ENCODE results near the gene LATS2.

The LATS2 gene

DNA sequence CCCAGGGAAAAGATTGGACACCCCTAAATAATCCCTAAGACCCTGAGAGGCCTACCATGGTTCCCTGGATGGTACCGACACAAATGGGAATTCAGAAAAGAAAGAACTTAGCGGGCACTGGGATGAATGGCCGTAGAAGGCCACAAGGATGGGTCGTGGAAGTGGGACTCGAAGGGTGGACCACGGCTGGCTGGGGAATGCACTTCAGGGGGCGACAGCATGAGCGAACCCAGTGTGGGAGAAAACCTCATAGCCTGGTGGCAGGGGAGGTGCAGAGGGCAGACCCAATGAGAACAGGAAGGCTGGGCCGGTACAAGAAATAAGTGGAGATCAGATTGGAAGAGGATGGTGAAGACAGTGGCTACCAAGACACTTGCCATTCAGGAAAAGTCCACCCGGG, 28.7 kb downstream of the LATS2 start:
- no peak overlapping the region for H3K4ac ChIP-seq (ENCODE audit: low read length)
- no peak for DNase-seq (ENCODE audit: low spot score)
- H2BK5ac ChIP-seq (ENCODE audit: low read length) = no peak overlapping the region
- no peaks in the 10 kb centered on the region for H3K27me3 ChIP-seq (ENCODE audit: control insufficient read depth in 3 of 3, insufficient read depth in 3 of 3, low read depth in 1 of 3, low read length in 3 of 3)
- no peak overlapping the region for H3K9ac ChIP-seq (ENCODE audit: low read depth, low read length, poor library complexity)
- no peak overlapping the region for H2AK5ac ChIP-seq (ENCODE audit: low read depth, low read length)
- H3K9me3 ChIP-seq (replicated peaks in 1 of 2; ENCODE audit: control insufficient read depth in 2 of 2, insufficient read depth in 1 of 2, low read depth in 1 of 2, low read length in 2 of 2) = no peaks in the 10 kb centered on the region
- H3K79me1 ChIP-seq (ENCODE audit: low read depth, low read length) = peaks cover 6% of the 10 kb centered on the region
- H3K18ac ChIP-seq (ENCODE audit: low read length) = no peak overlapping the region
- no peak overlapping the region for H3K23ac ChIP-seq (ENCODE audit: low read depth, low read length, poor library complexity)
- H3K4me3 ChIP-seq (ENCODE audit: low read length in 2 of 2) = no peak overlapping the region
- no peak overlapping the region for H3K4me2 ChIP-seq (ENCODE audit: insufficient read depth, low read length, poor library complexity, severe bottlenecking)
- H2BK120ac ChIP-seq (ENCODE audit: low read depth, low read length) = no peak overlapping the region
- H3K4me1 ChIP-seq (ENCODE audit: control insufficient read depth in 2 of 2, insufficient read depth in 1 of 2, low read depth in 1 of 2, low read length in 2 of 2) = peaks cover 0 to 4% of the 10 kb centered on the region in 2 donors
- H4K91ac ChIP-seq (ENCODE audit: low read depth, low read length, poor library complexity) = no peak overlapping the region
- H3K27ac ChIP-seq (replicated peaks; ENCODE audit: low read length) = no peak overlapping the region
- H2BK15ac ChIP-seq (ENCODE audit: low read length) = no peak overlapping the region
- peaks cover 0 to 11% of the 10 kb centered on the region in 2 donors for H3K36me3 ChIP-seq (replicated peaks in 1 of 2; ENCODE audit: control insufficient read depth in 2 of 2, insufficient read depth in 2 of 2, low read length in 2 of 2)
- WGBS, 2 donors (ENCODE audit: extremely low coverage in 2 of 2, insufficient read length in 2 of 2, insufficient replicate concordance in 1 of 2) = no CpG with 5 or more reads among the region's 10 CpGs
- H2BK12ac ChIP-seq (ENCODE audit: low read length) = no peak overlapping the region
- no peak overlapping the region for H2AFZ ChIP-seq (ENCODE audit: low read length)
- H3K14ac ChIP-seq (ENCODE audit: low read length) = no peak overlapping the region
- no peak overlapping the region for H4K8ac ChIP-seq (ENCODE audit: low read depth, low read length)

DNA sequence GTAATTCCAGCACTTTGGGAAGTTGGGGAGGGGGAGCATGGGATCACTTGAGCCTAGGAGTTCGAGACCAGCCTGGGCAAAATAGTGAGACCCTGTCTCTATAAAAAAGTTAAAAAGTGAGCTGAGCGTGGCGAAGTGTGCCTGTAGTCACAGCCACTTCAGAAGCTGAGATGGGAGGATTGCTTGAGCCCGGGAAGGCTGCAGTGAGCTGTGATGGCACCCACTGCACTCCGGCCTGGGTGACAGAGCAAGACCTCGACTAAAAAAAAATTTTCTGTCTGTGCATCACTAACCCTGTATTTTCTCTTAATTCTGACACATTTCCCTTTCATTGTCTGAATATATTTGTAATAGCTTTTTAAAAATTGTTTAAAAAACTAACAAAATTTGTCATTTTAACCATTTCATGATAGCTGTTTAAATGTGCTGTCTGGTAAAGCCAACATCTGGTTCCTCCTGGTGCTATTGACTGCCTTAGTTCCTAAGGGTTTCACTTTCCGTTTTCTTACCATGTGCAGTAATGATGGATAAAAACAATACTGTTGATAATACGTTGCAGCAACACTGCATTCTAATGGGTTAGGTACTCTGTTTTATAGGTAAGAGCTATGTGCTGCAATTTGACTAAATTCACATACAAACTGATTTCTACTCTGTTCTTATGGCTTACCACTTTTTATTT, 29.7 kb downstream of the LATS2 start:
- H3K27ac ChIP-seq (replicated peaks; ENCODE audit: low read length) = no peak overlapping the region
- H2AK5ac ChIP-seq (ENCODE audit: low read depth, low read length) = no peak overlapping the region
- H4K8ac ChIP-seq (ENCODE audit: low read depth, low read length) = no peak overlapping the region
- peaks cover 6% of the 10 kb centered on the region for H3K79me1 ChIP-seq (ENCODE audit: low read depth, low read length)
- H3K23ac ChIP-seq (ENCODE audit: low read depth, low read length, poor library complexity) = no peak overlapping the region
- no CpG with 5 or more reads among the region's 8 CpGs for WGBS, 2 donors (ENCODE audit: extremely low coverage in 2 of 2, insufficient read length in 2 of 2, insufficient replicate concordance in 1 of 2)
- H3K14ac ChIP-seq (ENCODE audit: low read length) = no peak overlapping the region
- no peak overlapping the region for H3K4ac ChIP-seq (ENCODE audit: low read length)
- no peaks in the 10 kb centered on the region for H3K9me3 ChIP-seq (replicated peaks in 1 of 2; ENCODE audit: control insufficient read depth in 2 of 2, insufficient read depth in 1 of 2, low read depth in 1 of 2, low read length in 2 of 2)
- H3K4me3 ChIP-seq (ENCODE audit: low read length in 2 of 2) = no peak overlapping the region
- peaks cover 0 to 7% of the 10 kb centered on the region in 2 donors for H3K36me3 ChIP-seq (replicated peaks in 1 of 2; ENCODE audit: control insufficient read depth in 2 of 2, insufficient read depth in 2 of 2, low read length in 2 of 2)
- H3K9ac ChIP-seq (ENCODE audit: low read depth, low read length, poor library complexity) = no peak overlapping the region
- no peak overlapping the region for H3K18ac ChIP-seq (ENCODE audit: low read length)
- H3K4me1 ChIP-seq (ENCODE audit: control insufficient read depth in 2 of 2, insufficient read depth in 1 of 2, low read depth in 1 of 2, low read length in 2 of 2) = peaks cover 0 to 4% of the 10 kb centered on the region in 2 donors
- H4K91ac ChIP-seq (ENCODE audit: low read depth, low read length, poor library complexity) = no peak overlapping the region
- no peak for DNase-seq (ENCODE audit: low spot score)
- no peak overlapping the region for H2BK12ac ChIP-seq (ENCODE audit: low read length)
- H2BK5ac ChIP-seq (ENCODE audit: low read length) = no peak overlapping the region
- no peak overlapping the region for H2BK120ac ChIP-seq (ENCODE audit: low read depth, low read length)
- H2BK15ac ChIP-seq (ENCODE audit: low read length) = no peak overlapping the region
- no peaks in the 10 kb centered on the region for H3K27me3 ChIP-seq (ENCODE audit: control insufficient read depth in 3 of 3, insufficient read depth in 3 of 3, low read depth in 1 of 3, low read length in 3 of 3)
- no peak overlapping the region for H2AFZ ChIP-seq (ENCODE audit: low read length)
- no peak overlapping the region for H3K4me2 ChIP-seq (ENCODE audit: insufficient read depth, low read length, poor library complexity, severe bottlenecking)

DNA sequence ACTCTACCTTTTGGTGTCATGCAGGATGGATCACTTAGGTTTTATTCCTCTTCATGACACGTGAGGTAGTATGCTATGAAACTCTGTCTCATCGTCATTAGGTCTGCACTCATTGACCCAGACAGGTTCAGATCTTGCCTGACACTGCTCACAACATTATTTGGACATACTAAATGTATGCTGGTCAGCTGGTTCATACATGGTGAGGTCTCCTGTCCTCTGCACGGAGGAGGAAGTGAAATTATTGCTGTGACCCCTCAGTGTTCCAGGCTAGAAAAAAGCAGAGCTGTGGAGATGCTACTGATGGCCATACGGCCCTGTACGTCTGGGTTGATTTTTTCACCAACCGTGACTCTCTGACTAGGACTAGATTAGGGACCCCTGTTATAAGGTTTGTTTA, 35.8 kb downstream of the LATS2 start:
- no peak overlapping the region for H2BK120ac ChIP-seq (ENCODE audit: low read depth, low read length)
- no peak overlapping the region for H3K9ac ChIP-seq (ENCODE audit: low read depth, low read length, poor library complexity)
- H3K18ac ChIP-seq (ENCODE audit: low read length) = no peak overlapping the region
- no peaks in the 10 kb centered on the region for H3K4me1 ChIP-seq (ENCODE audit: control insufficient read depth in 2 of 2, insufficient read depth in 1 of 2, low read depth in 1 of 2, low read length in 2 of 2)
- no peaks in the 10 kb centered on the region for H3K79me1 ChIP-seq (ENCODE audit: low read depth, low read length)
- no peaks in the 10 kb centered on the region for H3K27me3 ChIP-seq (ENCODE audit: control insufficient read depth in 3 of 3, insufficient read depth in 3 of 3, low read depth in 1 of 3, low read length in 3 of 3)
- no peak overlapping the region for H3K4me3 ChIP-seq (ENCODE audit: low read length in 2 of 2)
- H3K9me3 ChIP-seq (replicated peaks in 1 of 2; ENCODE audit: control insufficient read depth in 2 of 2, insufficient read depth in 1 of 2, low read depth in 1 of 2, low read length in 2 of 2) = no peaks in the 10 kb centered on the region
- no peak overlapping the region for H3K23ac ChIP-seq (ENCODE audit: low read depth, low read length, poor library complexity)
- no peak overlapping the region for H3K4me2 ChIP-seq (ENCODE audit: insufficient read depth, low read length, poor library complexity, severe bottlenecking)
- H2AK5ac ChIP-seq (ENCODE audit: low read depth, low read length) = no peak overlapping the region
- no peak overlapping the region for H4K8ac ChIP-seq (ENCODE audit: low read depth, low read length)
- H3K4ac ChIP-seq (ENCODE audit: low read length) = no peak overlapping the region
- no peak overlapping the region for H3K27ac ChIP-seq (replicated peaks; ENCODE audit: low read length)
- DNase-seq (ENCODE audit: low spot score) = no peak
- WGBS, 2 donors (ENCODE audit: extremely low coverage in 2 of 2, insufficient read length in 2 of 2, insufficient replicate concordance in 1 of 2) = no CpG with 5 or more reads among the region's 6 CpGs
- no peak overlapping the region for H3K14ac ChIP-seq (ENCODE audit: low read length)
- no peak overlapping the region for H4K91ac ChIP-seq (ENCODE audit: low read depth, low read length, poor library complexity)
- no peak overlapping the region for H2AFZ ChIP-seq (ENCODE audit: low read length)
- no peak overlapping the region for H2BK15ac ChIP-seq (ENCODE audit: low read length)
- H2BK5ac ChIP-seq (ENCODE audit: low read length) = no peak overlapping the region
- peaks cover 3 to 17% of the 10 kb centered on the region in 2 donors for H3K36me3 ChIP-seq (replicated peaks in 1 of 2; ENCODE audit: control insufficient read depth in 2 of 2, insufficient read depth in 2 of 2, low read length in 2 of 2)
- no peak overlapping the region for H2BK12ac ChIP-seq (ENCODE audit: low read length)

DNA sequence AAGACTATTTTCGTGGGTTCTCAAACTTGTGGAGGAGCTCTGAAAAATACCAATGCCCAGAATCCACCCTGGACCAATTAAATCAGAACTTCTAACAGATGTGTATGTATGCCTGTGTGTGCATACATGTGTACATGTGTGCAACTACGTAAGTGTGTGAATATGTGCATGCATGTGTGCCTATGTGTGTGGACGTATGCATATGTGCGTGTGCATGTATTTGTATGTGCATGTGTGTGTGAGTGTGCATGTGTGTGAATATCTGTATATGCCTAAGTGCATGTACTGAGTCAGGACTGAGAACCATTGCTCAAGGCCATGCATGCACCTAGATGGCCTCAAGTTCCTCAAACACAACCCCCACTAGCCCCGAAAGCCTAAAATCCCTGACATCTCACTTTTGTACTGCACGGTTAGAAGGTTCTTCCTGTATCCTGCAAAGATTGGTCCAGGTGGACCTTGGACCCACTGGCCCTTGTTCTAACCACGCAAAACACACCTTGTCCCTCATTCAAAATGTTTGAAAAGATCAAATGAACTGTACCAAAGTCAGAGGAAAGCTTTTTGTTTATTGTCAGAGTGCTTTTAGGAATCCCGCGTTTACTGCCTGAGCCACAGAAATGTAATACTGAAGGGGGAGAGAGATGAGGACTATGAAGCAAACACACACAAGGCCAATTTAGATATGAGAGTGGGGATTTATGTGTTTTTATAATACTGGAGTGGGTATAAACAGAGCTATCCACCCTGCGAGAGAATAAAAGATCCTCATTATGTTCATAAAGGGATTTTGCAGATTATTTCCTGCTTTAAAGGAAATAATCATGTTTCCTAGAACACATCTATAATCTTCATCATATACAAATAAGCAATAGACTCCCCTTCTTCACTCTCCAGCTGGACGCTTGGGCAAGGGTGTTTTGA, 39.1 kb downstream of the LATS2 start:
- no peaks in the 10 kb centered on the region for H3K4me1 ChIP-seq (ENCODE audit: control insufficient read depth in 2 of 2, insufficient read depth in 1 of 2, low read depth in 1 of 2, low read length in 2 of 2)
- H4K8ac ChIP-seq (ENCODE audit: low read depth, low read length) = no peak overlapping the region
- no peak overlapping the region for H3K9ac ChIP-seq (ENCODE audit: low read depth, low read length, poor library complexity)
- peaks cover 2% of the 10 kb centered on the region for H3K79me1 ChIP-seq (ENCODE audit: low read depth, low read length)
- H3K14ac ChIP-seq (ENCODE audit: low read length) = no peak overlapping the region
- H3K4me3 ChIP-seq (ENCODE audit: low read length in 2 of 2) = peak overlapping the region in 1 of 2 donors; percentile 38
- H3K9me3 ChIP-seq (replicated peaks in 1 of 2; ENCODE audit: control insufficient read depth in 2 of 2, insufficient read depth in 1 of 2, low read depth in 1 of 2, low read length in 2 of 2) = no peaks in the 10 kb centered on the region
- no peak overlapping the region for H2BK120ac ChIP-seq (ENCODE audit: low read depth, low read length)
- peaks cover 4 to 17% of the 10 kb centered on the region in 2 donors for H3K36me3 ChIP-seq (replicated peaks in 1 of 2; ENCODE audit: control insufficient read depth in 2 of 2, insufficient read depth in 2 of 2, low read length in 2 of 2)
- no peak overlapping the region for H2BK15ac ChIP-seq (ENCODE audit: low read length)
- no peak overlapping the region for H3K18ac ChIP-seq (ENCODE audit: low read length)
- no peak overlapping the region for H3K23ac ChIP-seq (ENCODE audit: low read depth, low read length, poor library complexity)
- H2AFZ ChIP-seq (ENCODE audit: low read length) = no peak overlapping the region
- no peak overlapping the region for H3K27ac ChIP-seq (replicated peaks; ENCODE audit: low read length)
- no peak overlapping the region for H2BK12ac ChIP-seq (ENCODE audit: low read length)
- no peak overlapping the region for H3K4me2 ChIP-seq (ENCODE audit: insufficient read depth, low read length, poor library complexity, severe bottlenecking)
- H3K27me3 ChIP-seq (ENCODE audit: control insufficient read depth in 3 of 3, insufficient read depth in 3 of 3, low read depth in 1 of 3, low read length in 3 of 3) = no peaks in the 10 kb centered on the region
- H4K91ac ChIP-seq (ENCODE audit: low read depth, low read length, poor library complexity) = no peak overlapping the region
- H3K4ac ChIP-seq (ENCODE audit: low read length) = no peak overlapping the region
- no peak for DNase-seq (ENCODE audit: low spot score)
- no peak overlapping the region for H2AK5ac ChIP-seq (ENCODE audit: low read depth, low read length)
- no CpG with 5 or more reads among the region's 11 CpGs for WGBS, 2 donors (ENCODE audit: extremely low coverage in 2 of 2, insufficient read length in 2 of 2, insufficient replicate concordance in 1 of 2)
- H2BK5ac ChIP-seq (ENCODE audit: low read length) = no peak overlapping the region
